Left hindlimb (tissue), 1 donor: Measurements from ENCODE around the gene RBM47.
"Not testable (repeated sequence)": the region's sequence is repeated elsewhere in the genome, so short reads cannot be mapped to it uniquely, and the experiment has no call there.

Source experiments
- DNase-seq: peaks from one replicate; pipeline ENCODE4 v3.0.0-alpha.2; 2018

The RBM47 gene

DNA sequence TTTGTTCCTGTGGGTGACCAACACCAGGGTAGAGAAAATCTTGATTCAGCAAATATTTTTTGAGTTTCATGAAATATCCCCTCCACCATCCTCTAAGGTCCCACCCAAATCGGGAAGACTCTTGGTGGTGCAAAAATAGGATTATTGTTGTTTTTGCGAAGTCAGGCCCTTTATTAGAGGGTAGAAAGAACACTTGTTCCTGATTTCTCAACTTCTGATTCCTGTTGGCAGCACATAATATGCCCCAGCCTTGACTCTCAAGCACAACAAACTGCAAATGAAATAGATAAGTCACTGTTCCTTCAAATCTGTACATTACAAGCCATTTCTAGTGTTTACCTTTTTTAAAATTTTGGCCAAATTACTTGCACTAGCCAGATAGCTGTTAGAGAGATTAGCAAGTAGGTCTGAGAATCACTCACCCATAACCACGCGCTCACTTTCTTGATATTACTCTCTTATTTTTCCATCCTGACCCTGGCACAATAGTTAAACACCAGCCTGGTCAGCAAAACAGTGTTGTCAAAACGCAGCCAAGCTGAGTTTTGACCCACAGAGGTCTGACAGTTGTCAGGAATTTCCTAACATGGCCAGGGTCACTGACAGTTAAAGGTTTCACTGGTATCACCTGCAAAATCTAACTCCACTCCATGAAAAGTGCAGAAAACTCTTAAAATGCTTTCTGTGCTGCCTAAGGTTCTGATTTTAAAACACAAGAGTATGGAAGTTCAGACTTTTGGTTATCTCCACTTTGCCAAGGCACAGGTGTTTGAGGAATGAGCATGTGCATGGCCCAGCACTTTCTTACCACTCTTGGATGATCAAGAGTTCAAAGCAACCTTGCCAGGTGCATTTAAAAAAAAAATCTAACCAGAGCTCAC, 69.8 kb downstream of the RBM47 start:
- DNase-seq: no peak

DNA sequence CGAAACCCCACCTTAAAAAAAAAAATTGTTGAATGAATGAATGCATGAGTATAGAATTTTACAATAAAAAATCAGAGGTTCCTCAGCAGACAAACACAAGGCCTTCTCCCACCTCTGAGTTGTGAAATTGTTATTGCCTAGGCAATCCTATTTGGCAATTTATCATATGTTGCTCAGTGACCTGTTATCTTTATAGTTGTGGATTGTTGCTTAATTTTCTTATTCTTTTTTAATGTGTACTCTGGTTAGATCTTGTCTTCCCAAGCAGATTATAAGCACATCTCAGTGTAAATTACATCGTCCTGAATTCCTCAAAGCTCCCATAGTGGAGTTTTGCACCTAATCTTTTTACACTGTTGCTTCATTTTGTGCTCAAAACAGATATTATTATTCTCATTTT, 71.9 kb downstream of the RBM47 start:
- no peak for DNase-seq

DNA sequence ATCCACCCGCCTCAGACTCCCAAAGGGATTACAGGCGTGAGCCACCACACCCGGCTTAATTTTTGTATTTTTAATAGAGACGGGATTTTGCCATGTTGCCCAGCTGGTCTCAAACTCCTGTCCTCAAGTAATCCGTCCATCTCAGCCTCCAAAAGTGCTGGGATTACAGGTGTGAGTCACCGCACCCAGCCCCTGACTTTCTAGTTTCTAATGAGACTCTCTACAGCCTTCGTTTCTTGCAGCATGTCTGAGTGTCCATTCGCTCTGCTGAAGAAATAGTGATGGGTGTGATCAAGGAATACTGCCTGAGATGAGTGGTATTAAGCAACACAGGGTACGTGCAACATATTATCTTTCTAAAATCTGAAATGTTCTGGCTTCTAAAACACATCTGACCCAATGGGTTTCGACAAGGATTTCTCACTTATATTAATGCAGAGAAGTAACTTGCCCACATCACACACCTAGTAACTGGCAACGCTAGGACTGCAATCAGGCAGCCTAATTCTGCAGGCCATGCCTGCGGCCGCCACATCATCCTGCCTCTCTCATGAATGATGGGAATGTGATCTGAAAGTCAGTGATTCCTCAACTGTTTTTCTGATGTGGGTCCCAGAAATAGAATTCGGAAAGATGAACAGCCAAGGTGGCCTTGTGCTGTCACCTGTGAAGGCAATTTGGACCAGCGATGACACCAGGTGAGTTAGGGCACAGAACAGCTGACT, 74.3 kb downstream of the RBM47 start:
- DNase-seq: no peak

DNA sequence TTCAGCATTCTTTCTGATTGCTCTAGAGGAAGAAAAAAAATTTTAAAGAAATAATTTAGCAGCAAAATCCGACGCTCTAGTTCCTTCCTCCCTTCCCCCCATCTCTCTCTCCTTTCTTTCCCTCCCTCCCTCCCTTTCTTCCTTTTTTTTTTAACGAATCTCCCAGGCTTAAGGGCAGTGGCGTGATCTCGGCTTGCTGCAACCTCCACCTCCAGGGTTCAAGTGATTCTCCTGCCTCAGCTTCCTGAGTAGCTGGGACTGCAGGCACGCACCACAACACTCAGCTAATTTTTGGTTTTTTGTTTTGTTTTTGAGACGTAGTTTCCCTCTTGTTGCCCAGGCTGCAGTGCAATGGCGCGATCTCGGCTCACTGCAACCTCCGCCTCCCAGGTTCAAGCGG, 75.0 kb downstream of the RBM47 start:
- not testable (repeated sequence) for DNase-seq

DNA sequence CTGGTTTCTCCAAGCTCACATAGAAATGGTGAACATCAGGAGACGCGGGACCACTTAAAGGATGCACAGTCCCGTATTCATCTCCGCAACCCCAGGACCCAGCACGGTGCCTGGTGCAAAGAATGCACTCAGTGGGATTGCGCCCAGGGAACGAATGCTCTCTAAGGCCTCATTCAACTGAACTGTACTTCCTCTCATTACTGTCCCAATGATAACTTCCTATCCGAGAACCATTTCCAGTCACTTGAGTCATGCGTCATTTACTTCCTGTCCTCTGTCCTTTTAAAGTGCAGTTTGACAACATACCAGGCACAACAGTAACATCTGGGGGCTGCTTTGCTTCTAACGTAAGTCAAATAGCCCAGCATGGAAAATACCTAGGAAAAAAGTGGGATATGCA, 75.7 kb downstream of the RBM47 start:
- DNase-seq: no peak

GRCh38 chr4:40552536-40552935, 77.1 kb downstream of the RBM47 start:
- DNase-seq: no peak

GRCh38 chr4:40551568-40552136, 78.0 kb downstream of the RBM47 start:
- DNase-seq: not testable (repeated sequence)

DNA sequence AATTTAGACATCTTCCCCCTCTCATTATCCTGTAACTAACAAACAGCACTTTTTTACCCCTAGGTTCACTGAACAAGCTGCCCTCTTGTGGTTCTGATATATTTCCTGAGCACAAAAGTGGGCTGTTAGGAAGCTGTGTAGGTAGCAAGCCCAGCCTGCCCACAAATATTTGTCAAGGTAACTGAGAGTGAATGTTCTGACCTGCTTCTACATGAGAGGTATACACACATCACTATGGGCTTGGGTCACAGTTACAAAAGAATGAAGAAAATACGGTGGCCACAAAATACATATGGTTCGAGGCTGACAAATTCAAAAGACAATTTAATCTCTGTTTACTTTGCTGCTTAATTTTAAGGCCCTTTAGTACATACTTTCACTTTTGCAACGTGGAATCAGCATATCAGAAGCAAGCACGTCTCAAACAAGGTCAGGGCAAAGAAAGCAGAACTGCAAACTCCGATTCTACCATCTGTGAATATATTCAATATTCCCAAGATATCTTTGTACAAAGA, 78.7 kb downstream of the RBM47 start:
- no peak for DNase-seq

DNA sequence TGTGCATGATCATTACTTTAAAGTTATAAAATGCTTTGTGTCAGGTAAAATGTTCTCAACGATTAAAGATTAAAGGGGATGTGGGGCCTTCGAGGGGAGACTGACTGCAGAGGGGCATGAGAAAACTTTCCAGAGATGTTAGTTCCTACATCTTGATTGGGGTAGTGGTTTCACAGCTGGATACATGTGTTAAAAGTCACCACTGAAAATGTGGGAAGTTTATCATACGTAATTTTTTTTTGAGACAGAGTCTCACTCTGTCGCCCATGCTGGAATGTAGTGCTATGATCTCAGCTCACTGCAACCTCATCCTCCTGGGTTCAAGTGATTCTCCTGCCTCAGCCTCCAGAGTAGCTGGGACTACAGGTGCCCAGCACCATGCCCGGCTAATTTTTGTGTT, 79.5 kb downstream of the RBM47 start:
- no peak for DNase-seq

- no peak for DNase-seq
These were observed 81.4 kb downstream of the RBM47 start for GRCh38 chr4:40548256-40548655.

DNA sequence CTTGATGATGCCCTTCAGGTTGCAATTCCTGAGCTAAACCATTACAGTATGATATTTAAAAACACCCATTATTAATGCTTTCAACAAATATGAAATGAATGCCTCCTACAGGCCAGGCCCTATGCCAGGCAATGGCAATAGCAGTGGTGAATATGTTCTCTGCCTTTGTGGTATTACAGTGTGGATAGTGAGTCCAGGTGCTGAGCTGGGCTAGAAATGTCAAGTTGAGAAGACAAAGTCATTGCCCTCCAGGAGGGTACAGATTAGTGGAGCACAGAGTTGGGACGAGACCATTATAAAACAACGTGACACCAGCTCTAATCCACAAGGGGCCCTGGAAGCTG, 81.9 kb downstream of the RBM47 start:
- DNase-seq: no peak

GRCh38 chr4:40546969-40547788, 82.5 kb downstream of the RBM47 start:
- DNase-seq: no peak

DNA sequence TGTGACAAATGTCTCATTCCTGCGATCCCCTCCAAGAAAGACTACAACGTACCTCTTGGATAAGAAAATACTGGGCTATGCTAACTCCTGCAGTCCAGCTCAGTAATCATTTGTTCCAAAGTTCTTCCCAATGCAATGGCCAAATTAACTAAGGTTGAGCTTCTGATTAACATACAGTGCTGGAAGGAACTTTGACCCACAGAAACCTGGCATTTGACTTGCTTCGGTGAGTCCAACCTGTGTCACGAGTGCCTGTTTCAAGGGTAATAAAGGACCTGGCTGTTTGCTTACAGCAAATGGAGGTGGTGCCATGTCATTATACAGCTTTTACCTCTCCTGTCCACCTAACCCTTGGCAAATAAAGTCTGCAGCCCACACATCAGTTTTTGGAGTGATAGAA, 83.2 kb downstream of the RBM47 start:
- no peak for DNase-seq

GRCh38 chr4:40545487-40545886, 84.2 kb downstream of the RBM47 start:
- not testable (repeated sequence) for DNase-seq

GRCh38 chr4:40544221-40544620, 85.4 kb downstream of the RBM47 start:
- DNase-seq: no peak

DNA sequence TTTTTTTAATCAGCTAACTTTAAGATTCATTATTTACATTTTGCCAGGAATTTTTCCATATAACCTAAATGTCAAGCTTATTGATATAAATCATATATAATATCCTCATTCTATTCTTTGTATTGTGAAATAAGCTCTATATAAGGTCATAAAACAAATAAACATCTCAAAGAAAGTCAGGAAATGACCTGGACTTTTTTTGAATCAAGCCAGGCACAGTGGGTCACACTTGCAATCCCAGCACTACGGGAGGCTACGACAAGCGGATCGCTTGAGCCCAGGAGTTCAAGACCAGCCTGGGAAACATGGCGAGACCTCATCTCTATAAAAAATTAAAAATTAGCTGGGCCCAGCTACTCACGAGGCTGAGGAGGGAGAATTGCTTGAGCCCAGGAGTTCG, 88.9 kb downstream of the RBM47 start:
- no peak for DNase-seq

DNA sequence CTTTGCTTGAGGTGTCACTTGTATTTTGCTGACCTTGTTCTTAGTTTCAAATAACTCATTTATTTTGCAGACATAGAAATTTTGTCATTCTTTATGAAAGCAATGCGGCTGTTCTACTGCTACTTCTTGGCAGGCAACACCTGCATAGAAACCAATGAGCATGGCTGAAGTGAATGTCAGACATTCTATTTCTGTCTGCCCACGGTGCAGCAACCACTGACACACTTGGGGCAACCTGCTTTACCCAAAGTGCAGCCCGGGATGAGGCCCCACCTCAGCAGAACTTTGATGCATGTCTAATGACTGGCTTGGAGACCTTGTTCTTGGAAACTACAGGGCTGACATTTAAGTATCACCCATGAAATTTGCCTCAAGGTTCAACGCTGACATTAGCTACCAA, 93.6 kb downstream of the RBM47 start:
- no peak for DNase-seq

DNA sequence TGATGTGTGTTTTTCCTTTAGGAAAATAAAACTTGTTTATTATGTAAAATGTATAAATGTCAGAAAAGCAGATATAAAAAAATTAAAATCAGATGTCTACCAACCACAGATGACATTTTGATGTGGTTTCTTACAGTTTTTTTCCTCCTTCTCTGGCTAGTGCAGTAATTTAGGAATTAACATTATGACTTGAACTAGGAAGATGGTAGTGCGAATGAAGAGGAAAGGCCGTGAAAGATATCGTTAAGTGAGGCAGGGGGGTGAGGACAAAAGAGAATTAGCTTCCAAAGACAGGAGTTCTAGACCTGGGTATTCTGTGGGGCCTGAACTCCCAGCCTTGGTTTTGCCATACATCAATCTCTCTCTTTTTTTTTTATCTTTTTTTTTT, 98.0 kb downstream of the RBM47 start:
- DNase-seq: no peak

DNA sequence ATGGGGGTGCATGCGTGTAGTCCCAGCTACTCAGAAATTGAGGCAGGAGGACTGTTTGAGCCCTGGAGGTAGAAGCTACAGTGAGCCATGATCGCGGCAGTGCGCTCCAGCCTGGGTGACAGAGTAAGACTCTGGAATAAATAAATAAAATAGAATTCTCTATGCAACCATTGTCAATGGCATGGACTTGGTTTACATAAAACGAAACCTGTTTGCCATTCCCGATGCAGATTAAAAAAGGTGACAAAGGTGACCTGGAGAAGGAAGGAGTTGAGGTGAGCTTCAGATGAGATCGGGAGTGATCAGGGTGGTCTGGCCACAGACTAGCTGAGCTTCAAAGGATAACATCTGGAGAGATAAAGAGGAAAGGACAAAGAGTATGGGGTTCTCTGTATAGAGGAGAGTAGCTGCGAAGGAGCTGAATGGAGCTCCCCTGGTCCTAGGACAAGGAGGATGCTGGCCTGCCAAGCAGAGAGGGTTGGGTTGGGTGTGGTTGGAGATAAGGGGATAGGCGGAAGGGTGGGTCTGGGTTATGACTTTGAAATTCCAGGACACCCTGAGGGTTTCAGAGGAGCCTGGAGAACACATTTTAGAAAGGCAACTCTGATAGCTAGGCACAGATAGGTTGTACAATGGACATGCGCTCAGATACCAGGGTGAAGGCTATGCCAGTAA, 98.6 kb downstream of the RBM47 start:
- DNase-seq: no peak

DNA sequence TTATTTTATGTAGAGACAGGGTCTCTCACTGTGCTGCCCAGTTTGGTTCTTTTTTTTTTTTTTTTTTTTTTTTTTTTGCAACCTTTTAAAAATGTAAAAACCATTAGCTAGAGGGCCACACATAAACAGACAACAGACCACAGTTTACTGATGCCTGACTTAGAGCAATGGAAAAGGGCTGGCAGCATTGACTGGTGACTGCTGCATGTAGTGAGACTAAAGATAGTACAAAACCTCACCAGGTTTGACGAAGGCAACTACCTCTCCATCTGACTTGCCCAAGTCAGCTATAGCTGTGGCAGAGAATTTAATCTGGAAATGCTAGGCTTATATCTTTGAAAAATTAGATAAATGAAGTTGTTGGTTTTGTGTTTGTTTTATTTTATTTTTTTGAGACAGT, 102.9 kb downstream of the RBM47 start:
- no peak for DNase-seq

DNA sequence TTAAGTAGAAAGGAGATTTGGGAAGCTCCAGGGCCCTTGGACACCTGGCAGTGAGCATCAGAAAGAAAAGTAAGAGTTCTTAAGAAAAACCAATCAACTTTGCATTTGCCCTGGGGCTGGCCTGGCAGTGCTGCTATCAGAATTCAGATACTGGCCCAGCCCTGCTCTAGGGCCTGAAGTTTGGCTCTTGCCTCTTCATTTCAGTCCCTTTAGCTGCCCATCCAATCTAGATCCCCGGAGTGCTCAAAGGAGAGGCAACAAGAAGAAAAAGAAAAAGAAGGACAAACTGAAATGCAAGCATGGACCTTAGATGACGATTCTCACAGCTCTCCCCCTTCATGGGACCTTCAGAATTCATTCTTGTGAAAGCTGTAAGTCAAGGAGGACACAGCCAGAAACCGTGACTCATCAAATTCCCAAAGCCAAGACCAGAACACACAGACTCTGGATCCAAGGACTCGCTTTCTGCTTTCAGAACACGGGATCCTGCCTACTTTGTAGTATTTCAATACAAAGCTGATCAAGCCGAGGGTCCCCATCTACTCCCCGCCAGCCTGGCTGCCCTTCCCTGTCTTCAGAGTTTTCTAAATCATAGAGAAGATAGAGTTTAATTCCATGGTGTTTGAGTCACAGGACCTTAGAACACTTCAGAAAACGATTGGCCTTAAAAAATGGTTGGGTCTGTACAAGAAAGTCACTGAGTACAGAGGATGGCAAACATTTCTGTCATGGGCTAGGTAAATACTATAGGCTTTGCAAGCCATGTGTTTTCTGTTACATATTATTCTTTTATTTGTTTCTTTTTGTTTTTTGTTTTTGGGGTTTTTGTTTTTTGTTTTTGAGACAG, 103.7 kb downstream of the RBM47 start:
- no peak for DNase-seq
